ENCODE measurements around the gene HYI. TPM values are rescaled to one million over a fixed set of nuclear protein-coding genes. Genes with fewer than 3 reads are reported as not detected.

Gene HYI
- polyA plus RNA-seq, 1 experiment = 59.4 TPM

GRCh38 chr1:43441166-43441893, 12.4 kb downstream of the HYI start:
- peaks cover 45% of the 10 kb centered on the region for H3K36me3 ChIP-seq (ENCODE audit: control insufficient read depth, insufficient read depth, low read length)
- TF ChIP-seq CTCF (IDR thresholded peaks at IDR 0.05; ENCODE audit: insufficient read depth, low read depth, low read length) = no peak
- H3K27me3 ChIP-seq (ENCODE audit: control insufficient read depth, insufficient read depth, low read length) = no peaks in the 10 kb centered on the region
- no peak for DNase-seq (ENCODE audit: low read depth)
- H3K4me3 ChIP-seq (ENCODE audit: low read depth, low read length) = no peak overlapping the region
- CTCF ChIA-PET = interaction anchor here (0.6 to 0.9 kb wide), 2 partner anchors 201 to 607 kb away, joined by 3 read pairs; no protein-coding TSS in a partner anchor
- POLR2A ChIA-PET = no interaction called here

- no peak for TF ChIP-seq CTCF (IDR thresholded peaks at IDR 0.05; ENCODE audit: insufficient read depth, low read depth, low read length)
- ChIA-PET POLR2A (no interaction called here), CTCF (interaction anchor here (0.9 kb wide), 1 partner anchor 608 kb away, joined by 3 read pairs; no protein-coding TSS in a partner anchor)
- peaks cover 40% of the 10 kb centered on the region for H3K36me3 ChIP-seq (ENCODE audit: control insufficient read depth, insufficient read depth, low read length)
- no peak for DNase-seq (ENCODE audit: low read depth)
- no peaks in the 10 kb centered on the region for H3K27me3 ChIP-seq (ENCODE audit: control insufficient read depth, insufficient read depth, low read length)
- no peak overlapping the region for H3K4me3 ChIP-seq (ENCODE audit: low read depth, low read length)
Measured at GRCh38 chr1:43440358-43440757, 13.4 kb downstream of the HYI start.

GRCh38 chr1:43439781-43440180, 13.9 kb downstream of the HYI start:
- Histone ChIP-seq H3K4me3 (ENCODE audit: low read depth, low read length) (no peak overlapping the region), H3K36me3 (ENCODE audit: control insufficient read depth, insufficient read depth, low read length) (peaks cover 41% of the 10 kb centered on the region), H3K27me3 (ENCODE audit: control insufficient read depth, insufficient read depth, low read length) (no peaks in the 10 kb centered on the region)
- ChIA-PET CTCF (no interaction called here), POLR2A (no interaction called here)
- TF ChIP-seq CTCF (IDR thresholded peaks at IDR 0.05; ENCODE audit: insufficient read depth, low read depth, low read length) = no peak
- no peak for DNase-seq (ENCODE audit: low read depth)

- TF ChIP-seq CTCF (IDR thresholded peaks at IDR 0.05; ENCODE audit: insufficient read depth, low read depth, low read length) = no peak
- DNase-seq (ENCODE audit: low read depth) = no peak
- CTCF ChIA-PET = interaction anchor here (0.6 to 1.4 kb wide), 4 partner anchors 8 to 1305 kb away, joined by 3 to 6 read pairs (median 4); no protein-coding TSS in a partner anchor
Measured at GRCh38 chr1:43438953-43439581, 14.7 kb downstream of the HYI start.

GRCh38 chr1:43438576-43438952, 15.2 kb downstream of the HYI start:
- peaks cover 46% of the 10 kb centered on the region for H3K36me3 ChIP-seq (ENCODE audit: control insufficient read depth, insufficient read depth, low read length)
- DNase-seq (ENCODE audit: low read depth) = no peak
- no peak overlapping the region for H3K4me3 ChIP-seq (ENCODE audit: low read depth, low read length)
- ChIA-PET CTCF (interaction anchor here (1.0 to 1.4 kb wide), 2 partner anchors 9 to 211 kb away, joined by 3 to 6 read pairs; no protein-coding TSS in a partner anchor), POLR2A (no interaction called here)
- TF ChIP-seq CTCF (IDR thresholded peaks at IDR 0.05; ENCODE audit: insufficient read depth, low read depth, low read length) = no peak
- no peaks in the 10 kb centered on the region for H3K27me3 ChIP-seq (ENCODE audit: control insufficient read depth, insufficient read depth, low read length)

More at GRCh38 chr1:43438953-43439581, 14.7 kb downstream of the HYI start:
- Histone ChIP-seq H3K36me3 (ENCODE audit: control insufficient read depth, insufficient read depth, low read length) (peaks cover 41% of the 10 kb centered on the region), H3K27me3 (ENCODE audit: control insufficient read depth, insufficient read depth, low read length) (no peaks in the 10 kb centered on the region), H3K4me3 (ENCODE audit: low read depth, low read length) (no peak overlapping the region)
- POLR2A ChIA-PET = no interaction called here

Data from BJ (cell line).